Adipose tissue (tissue), 3 donors: Measurements from ENCODE around the gene GLG1. TPM values are rescaled to one million over a fixed set of nuclear protein-coding genes. Genes with fewer than 3 reads are reported as not detected.
"Not testable (repeated sequence)": the region's sequence is repeated elsewhere in the genome, so short reads cannot be mapped to it uniquely, and the experiment has no call there.

ENCODE experiments used
- H3K27ac ChIP-seq: one replicate; pipeline ENCODE4 v1.5.1; 2013; ENCODE audit warnings: low read depth, low read length
- WGBS, 3 donors: extraction: QIAGEN DNeasy Blood & Tissue Kit; methylation state at CpG; one replicate each; pipeline ENCODE4 v1.1.7; 2013; 5-methylcytosine and 5-hydroxymethylcytosine counted together
- polyA plus RNA-seq, 3 donors: library from polyadenylated mRNA; stranded (reverse); fragments of 200-250 nt; gene quantifications; one replicate each; pipeline ENCODE4 v1.2.3, GENCODE V29; 2013
- donor health status: healthy with polysubstance abuse.
- donor health status: Bipolar disorder and iron deficiency.
- donor health status: healthy.

The GLG1 gene
- polyA plus RNA-seq, 3 donors: 23.8 to 39.1 (median 38.9) TPM

DNA sequence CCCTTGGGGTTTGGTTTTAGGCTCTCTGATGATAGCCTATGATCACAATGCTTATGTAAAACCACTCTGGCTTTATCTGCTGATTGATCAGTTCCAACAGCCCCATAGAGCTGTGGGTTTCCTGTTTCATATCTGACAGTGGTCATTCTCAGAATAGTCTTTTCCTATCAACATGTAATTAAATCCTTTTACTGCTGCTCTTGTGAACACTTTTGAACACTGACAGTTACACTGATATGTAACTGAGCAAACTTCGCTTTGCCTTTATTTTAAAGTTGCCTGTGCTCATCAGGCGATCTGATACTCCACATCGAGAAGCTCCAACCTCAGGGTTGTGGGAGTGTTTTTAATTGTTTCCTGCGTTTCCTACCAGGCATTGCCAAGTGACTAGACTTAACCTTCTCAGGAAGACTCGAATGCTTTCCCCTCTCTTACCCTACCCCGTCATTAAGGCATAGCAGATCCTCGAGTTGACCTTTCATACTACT is 168.4 kb downstream of the GLG1 start:
- no peak overlapping the region for H3K27ac ChIP-seq
- 35 to 77% (median 46%) methylated on average over 7 of the region's 7 CpGs for WGBS, 3 donors

DNA sequence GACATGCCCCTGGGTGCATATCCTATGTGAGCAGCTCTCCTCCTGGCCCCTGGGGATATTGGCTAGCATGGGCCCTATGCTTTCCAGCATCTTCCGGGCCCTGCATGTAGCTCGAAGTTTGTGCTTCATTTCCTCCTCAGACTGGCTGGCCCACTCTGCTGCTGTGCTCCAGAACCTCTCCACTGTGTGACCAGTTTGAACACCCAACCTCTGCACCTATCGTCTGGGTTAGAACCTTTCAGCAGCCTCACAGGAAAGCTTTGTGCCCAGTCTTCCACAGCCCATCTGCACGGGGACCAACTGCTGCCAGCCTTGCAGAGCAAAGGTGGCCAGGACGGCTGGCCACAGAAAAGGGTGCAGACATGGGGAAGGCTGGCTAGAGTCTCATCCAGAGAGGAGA is 175.4 kb downstream of the GLG1 start:
- 77 to 84% (median 78%) methylated on average over 5 of the region's 5 CpGs for WGBS, 3 donors
- H3K27ac ChIP-seq: no peak overlapping the region

DNA sequence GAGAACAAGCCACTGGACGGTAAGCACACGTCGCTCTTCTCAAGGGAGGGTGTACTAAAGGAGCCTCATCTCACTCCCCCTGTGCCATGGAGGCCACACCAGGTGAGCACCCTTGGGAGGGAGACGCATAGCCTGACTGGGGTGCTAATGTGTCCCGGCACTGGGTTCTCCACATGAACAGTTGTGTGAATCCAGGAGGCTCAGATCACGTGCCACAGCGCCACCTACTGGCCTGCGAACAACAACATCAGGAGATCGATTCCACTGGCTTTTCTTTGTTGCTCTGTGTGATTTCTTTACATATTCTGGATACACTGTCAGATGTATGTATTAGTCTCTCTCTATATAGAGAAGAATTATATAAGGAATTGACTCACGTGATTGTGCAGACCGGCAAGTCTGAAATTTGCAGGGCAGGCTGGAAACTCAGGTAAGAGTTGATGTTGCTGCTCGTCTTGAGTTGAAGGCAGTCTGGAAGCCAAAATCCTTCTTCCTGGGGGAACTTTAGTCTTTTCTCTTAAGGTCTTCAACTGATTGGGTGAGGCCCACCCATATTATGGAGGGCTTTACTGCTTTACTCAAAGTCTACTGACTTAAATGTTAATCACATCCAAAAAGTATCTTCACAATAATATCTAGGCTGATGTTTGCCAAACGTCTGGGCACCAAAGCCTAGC is 176.7 kb downstream of the GLG1 start:
- WGBS, 3 donors: 24 to 31% (median 30%) methylated on average over 13 of the region's 13 CpGs
- not testable (repeated sequence) for H3K27ac ChIP-seq

DNA sequence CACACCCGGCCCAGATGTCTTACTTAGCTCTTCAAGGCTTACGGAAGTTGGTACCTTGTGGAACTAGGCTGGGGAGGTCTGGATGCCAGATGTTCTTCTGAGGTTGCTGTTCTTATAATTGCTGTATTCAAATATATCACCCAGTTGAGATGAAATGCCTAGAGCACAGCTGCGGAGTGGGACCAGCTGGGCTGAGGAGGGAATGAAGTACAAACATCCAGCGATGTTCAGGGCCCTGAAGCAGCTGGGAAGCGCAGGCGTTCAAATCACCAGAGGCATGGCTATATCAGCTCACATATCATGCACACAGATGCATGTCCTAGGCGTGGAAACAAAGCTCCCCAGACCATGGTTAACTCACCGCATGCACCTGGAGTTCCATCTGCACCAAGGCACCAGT is 178.4 kb downstream of the GLG1 start:
- not testable (repeated sequence) for H3K27ac ChIP-seq
- WGBS, 3 donors: 89 to 93% (median 90%) methylated on average over 1 to 3 of the region's 8 CpGs

DNA sequence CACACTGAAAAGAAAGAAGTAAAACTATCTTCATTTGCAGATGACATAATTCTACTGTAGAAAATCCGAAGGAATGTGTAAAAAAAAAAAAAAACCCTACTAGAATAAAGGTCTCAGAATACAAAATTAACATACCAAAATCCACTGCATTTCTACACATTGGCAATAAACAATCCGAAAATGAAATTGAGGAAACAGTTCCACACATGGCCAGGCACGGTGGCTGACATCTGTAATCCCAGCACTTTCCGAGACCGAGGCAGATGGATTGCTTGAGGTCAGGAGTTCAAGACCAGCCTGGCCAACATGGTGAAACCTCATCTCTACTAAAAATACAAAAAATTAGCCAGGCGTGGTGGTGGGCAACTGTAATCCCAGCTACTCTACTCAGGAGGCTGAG is 181.2 kb downstream of the GLG1 start:
- 49 to 63% (median 60%) methylated on average over 6 of the region's 6 CpGs for WGBS, 3 donors
- not testable (repeated sequence) for H3K27ac ChIP-seq

DNA sequence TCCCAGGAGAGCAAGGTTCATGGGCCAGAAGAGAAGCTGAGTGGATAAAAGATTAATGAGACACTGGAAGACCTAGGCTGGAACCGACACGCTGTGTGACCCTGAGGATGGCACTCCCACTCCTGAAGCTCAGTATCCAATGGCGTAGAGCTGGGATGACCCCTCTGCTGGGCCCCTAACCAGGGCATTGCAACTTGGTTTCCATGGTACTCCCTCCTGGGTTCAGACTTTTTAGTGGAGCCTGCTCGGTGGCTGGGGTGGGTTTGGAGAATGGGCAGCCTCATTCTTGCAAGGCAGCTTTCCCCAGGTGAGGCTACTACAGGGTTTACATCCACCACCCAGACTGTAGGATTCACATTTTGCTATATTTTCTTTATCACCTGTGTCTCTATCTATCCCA is 183.2 kb downstream of the GLG1 start:
- WGBS, 3 donors: 86 to 93% (median 91%) methylated on average over 2 to 4 of the region's 4 CpGs

DNA sequence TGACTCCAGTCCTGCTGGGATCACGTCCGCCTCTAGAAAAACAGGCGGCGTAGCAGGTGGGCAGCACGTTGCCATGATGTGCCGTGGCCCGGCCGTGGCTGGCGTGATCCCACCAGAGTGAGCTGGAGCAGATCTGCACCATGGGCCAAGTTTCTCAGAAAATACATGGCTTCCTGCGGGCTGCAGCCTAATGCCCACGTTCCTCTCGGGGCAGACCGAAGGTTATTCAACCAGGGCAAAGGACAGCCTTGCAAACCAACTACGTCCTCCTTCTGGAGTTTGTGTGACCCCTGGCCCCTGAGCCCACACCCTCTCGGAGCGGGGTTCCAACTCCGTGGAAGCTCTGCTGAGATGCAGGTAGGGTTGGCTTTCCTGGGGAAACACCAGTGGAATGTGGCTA is 184.8 kb downstream of the GLG1 start:
- H3K27ac ChIP-seq: not testable (repeated sequence)
- WGBS, 3 donors: 77 to 90% (median 89%) methylated on average over 5 of the region's 17 CpGs

More for the DNA sequence above, 183.2 kb downstream of the GLG1 start:
- not testable (repeated sequence) for H3K27ac ChIP-seq

DNA sequence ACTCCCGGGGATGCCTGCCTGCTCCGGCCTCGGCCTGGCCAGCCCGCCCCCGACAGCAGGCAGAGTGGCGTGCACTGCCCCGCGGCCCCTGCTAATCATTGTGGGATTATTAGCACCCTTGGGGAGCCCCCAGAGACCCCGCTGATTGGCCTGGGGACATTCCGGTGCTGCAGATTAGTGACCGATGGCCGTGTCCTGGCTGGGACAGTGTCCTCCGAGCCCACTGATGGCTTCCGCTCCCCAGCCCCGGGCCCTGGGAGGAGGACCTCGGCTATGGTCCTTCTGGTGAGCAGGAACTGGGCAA is 185.5 kb downstream of the GLG1 start:
- 71 to 83% (median 77%) methylated on average over 5 to 9 of the region's 16 CpGs for WGBS, 3 donors
- H3K27ac ChIP-seq: not testable (repeated sequence)

DNA sequence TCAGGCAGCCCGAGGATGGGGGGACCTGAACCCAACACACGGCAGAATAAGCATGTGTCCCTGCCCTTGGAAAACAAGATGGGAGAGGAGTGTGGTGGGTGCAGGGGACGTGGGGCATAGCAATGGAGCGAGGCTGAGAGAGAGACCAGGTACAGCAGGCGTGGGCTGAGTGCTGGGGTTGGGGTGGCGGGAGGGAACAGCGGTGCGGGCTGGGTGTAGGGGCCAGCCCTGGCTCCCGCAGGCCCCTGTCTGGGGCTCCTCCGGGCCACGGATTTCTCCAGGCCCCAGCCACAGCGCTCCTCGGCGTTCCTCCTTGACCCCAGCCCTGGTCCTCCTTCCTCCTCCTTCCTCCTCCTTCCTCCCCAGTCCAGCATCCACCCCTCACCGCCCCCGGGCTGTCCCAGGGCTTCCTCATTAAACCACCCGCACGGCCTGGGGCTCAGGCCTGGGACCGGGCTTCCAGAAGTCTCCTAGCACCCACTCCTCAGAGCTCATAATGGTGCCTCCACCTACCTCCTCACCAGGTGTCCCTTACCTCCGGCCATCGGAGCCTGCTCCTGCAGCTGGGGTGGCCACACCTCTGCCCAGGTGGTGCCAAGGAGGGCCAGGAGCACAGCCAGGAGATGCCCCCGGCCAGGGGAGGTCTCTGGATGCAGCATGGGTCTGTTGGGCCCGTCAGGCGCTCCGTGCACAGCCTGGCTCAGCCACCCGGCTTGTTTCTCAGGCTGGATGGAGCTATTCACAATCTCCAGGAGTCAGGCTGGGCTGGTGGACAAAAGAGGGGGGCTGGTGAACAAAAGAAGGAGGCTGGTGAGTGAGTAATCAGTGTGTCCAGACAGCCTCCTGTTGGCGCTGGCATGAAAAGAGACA is 186.1 kb downstream of the GLG1 start, which contains the start of gene CLEC18B:
Gene CLEC18B (minus strand): TSS at position 867 of the 870 bp plus-strand sequence. CDS start 208 bp downstream, at position 659.
- H3K27ac ChIP-seq: not testable (repeated sequence)
- WGBS, 3 donors: 46 to 81% (median 60%) methylated on average over 2 to 10 of the region's 27 CpGs

DNA sequence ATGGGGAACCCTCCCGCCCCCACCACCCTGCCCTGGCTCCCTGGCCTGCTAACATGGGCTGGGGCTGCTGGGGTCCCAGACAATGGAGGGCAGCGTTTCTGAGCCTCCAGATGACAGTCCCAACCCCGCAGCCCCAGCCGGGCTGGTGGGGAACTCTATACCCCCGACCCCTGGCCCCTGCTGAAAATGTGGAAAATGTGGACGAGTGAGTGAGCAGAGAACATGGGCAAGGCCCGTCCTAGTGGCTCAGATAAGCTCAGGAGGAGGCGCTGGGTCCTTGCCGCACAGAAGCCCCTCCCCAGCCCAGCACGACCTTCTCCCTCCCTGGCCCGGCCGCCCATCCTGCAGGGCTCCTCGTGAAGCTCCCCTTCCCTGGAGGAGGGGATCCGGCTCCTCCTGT is 187.1 kb downstream of the GLG1 start:
- H3K27ac ChIP-seq: not testable (repeated sequence)
- 56 to 65% (median 58%) methylated on average over 7 to 9 of the region's 14 CpGs for WGBS, 3 donors

DNA sequence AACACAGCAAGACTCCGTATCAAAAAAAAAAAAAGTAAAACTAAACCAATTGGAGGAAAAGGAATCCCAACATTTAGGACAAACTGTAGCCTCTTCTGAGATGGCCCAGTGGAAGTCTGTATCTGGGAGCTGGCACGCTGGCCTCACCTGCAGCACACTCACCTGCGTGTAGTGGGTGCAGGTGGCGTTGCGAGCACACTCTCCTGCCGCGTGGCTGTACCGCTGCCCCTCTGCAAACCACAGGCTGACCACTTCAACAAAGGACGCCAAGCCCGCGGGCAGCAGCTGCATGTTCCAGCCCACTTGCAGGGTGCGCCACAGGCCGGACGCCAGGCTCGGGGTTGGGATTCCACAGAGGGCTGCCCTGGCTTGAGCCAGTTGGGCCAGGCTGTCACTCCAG is 189.0 kb downstream of the GLG1 start:
- 94 to 100% (median 95%) methylated on average over 1 to 11 of the region's 15 CpGs for WGBS, 3 donors
- H3K27ac ChIP-seq: not testable (repeated sequence)

DNA sequence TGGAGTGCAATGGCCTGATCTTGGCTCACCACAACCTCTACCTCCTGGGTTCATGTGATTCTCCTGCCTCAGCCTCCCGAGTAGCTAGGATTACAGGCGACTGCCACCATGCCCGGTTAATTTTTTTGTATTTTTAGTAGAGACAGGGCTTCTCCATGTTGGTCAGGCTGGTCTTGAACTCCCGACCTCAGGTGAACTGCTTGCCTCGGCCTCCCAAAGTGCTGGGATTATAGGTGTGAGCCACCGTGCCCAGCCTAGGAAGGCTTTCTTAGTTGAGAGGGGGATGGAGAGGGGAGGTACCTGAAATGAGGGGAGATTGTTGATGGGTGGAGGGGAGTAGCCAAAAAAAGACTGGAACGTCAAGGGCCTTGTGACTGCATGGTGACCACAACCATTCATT is 193.0 kb downstream of the GLG1 start:
- not testable (repeated sequence) for H3K27ac ChIP-seq
- WGBS, 3 donors: 83 to 90% (median 84%) methylated on average over 7 of the region's 7 CpGs

DNA sequence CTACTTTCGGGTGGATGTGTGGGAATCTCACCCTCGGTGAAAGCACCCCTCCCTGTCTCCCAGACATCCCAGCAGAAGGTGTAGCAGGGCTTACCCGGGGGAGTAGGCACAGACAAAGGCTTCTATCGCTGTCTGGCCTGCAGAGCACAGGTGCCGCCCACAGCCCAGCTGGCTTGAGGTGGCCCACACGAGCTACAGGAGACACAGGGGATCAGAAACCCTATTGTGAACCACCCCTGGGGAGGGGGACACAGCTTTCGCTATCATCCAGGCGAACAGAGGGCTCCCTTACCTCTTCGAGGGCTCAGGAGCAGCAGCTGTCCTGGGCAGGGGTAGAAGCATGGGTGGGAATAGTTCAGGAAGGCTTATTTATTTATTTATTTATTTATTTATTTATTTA is 193.4 kb downstream of the GLG1 start:
- not testable (repeated sequence) for H3K27ac ChIP-seq
- WGBS, 3 donors: 84 to 96% (median 90%) methylated on average over 8 to 9 of the region's 9 CpGs

DNA sequence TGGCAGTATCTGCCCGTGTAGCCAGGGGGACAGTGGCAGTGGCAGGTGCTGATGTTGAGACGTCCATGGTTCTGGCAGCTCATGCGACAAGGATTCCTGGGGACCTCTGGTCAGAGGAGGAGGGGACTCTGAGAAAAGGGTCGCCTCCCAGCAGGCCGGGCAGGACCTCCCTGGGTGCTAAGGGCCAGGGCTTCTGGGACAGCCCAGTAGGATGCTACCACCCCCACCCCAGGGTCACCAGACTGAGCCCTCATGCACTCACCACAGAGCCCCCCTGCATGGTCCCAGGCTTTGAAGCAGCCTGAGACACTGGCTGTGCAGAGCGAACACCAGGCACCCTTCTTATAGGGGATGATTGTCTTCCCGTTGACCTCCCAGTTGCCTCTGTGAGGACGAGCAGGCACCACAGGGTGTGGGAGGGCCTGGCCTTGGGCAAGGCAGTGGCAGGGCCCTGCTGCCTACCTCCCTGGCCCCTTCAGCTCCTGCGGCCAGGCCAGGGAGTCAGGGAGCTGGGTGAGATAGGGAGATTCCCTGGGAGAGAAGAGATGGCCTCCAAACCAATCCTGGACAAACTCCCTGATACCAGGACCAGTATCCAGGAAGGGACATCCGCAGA is 194.0 kb downstream of the GLG1 start:
- WGBS, 3 donors: 80 to 89% (median 87%) methylated on average over 7 to 8 of the region's 10 CpGs
- H3K27ac ChIP-seq: not testable (repeated sequence)

DNA sequence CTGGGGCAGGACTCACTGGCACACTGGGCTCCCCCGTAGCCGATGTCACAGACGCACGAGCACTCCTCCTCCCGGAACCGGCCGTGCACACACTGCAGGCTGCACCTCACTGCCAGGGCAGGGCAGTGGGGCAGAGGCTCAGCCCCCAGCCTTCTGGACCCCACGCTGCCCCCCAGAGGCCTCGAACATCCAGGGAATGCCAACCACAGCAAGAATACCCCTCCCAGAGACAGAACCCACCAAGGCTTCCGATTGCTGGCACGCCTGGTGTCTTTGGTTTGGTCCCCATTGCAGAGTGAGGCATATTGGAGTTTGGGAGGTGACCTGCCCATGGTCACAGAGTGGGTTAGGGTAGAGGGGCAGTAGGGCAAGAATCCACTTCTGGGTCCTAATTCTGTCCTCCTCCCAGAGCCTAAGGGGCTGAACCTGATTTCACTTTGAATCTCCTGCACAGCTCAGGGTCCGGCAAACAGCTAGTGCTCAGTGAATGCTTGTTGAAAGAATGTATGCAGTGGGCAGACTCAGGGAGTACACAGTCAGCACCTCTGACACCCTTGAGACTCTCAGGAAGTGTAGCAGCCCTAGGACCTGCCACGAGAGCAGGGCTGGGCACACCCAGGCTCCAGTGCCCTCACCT is 194.7 kb downstream of the GLG1 start:
- 71 to 76% (median 71%) methylated on average over 5 of the region's 13 CpGs for WGBS, 3 donors
- H3K27ac ChIP-seq: not testable (repeated sequence)

DNA sequence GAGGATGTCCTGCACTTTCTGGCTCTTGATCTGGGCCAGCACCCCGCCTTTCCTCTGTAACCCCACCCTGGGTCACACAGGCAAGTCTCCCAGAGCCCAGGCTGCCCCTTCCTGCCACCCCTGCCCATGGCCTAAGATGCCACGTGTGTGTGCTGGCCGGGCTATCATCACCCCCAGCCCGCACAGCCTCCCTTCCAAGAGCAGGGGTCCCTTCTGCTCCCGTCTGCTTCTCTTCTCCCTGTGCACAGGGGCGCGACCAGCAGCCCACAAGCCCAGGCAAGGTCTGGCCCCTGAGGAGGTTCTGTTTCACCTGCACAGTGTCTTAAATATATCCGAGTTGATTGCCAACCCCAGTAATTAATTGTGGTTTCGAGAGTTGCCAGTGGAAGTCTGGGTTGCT is 195.9 kb downstream of the GLG1 start:
- WGBS, 3 donors: 89 to 91% (median 89%) methylated on average over 3 to 9 of the region's 9 CpGs

DNA sequence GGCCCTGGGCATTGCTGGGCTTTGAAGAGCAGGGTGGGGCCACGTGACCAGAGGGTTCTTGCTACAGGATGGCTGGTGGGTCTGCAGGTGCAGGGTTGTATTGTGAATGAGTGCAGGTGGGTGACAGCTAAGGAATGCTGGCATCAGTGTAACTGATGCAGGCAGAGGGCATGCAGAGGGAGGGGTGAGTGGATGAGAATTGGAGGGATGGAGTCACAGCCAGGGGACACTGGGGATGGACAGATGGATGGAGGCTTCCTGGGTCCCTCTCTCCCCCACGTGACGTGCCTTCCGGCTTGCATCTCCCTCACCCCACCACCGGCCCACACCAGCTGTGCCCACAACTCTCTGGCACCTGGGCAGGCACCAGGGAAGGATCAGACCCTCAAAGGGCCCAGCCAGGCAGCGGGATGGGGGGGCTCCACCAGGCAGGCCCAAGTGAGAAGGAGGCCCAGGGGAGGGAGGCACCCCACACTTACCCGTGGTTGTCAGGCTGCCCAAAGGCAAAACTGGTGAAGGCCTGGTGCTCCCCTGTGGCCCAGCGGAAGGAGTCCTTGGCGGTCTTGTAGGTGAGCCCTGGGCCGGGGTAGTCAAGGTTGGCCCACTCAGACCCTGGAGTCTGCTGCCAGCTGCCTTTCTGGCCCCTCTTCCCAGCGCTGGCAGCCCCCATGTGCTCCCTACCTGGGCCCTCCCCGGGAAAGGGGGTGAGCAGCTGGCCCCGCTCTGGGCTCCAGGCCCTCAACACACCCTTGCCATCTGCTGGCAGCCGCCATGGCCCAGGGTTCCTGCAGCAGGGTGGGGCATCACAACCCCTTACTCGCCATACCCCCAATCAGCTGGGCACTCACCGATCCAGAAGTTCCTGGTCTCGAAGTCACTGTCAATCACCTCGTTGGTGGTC is 196.6 kb downstream of the GLG1 start:
- H3K27ac ChIP-seq: not testable (repeated sequence)
- WGBS, 3 donors: 85 to 91% (median 87%) methylated on average over 7 to 9 of the region's 18 CpGs

More for the DNA sequence above, 195.9 kb downstream of the GLG1 start:
- H3K27ac ChIP-seq: not testable (repeated sequence)
